SU-DHL-6 (cell line): ENCODE results near the gene LAMP1.

ENCODE experiments used
- CTCF ChIP-seq: fragments of 200-600 bp; sonication (generic); IDR thresholded peaks from one replicate; pipeline ENCODE4 v1.5.1; 2017; ENCODE audit warnings: antibody characterized with exemption, mild to moderate bottlenecking, low read length, moderate library complexity; ENCODE audit not compliant: insufficient read depth, poor library complexity, severe bottlenecking
- EZH2phosphoT487 ChIP-seq: fragments of 200-600 bp; sonication (generic), shearing (Covaris generic); conservative IDR thresholded peaks from 2 replicates; pipeline ENCODE4 v1.6.1; 2018; ENCODE audit warnings: mild to moderate bottlenecking, antibody characterized with exemption, low read length, moderate library complexity, mixed read lengths

- TF ChIP-seq CTCF (no peak), EZH2phosphoT487 (no peak)
Observed at GRCh38 chr13:113299951-113300350, 2.9 kb downstream of the LAMP1 start.
